HG02885 (cell line): ENCODE results near the gene GP9.
"Not testable (repeated sequence)": the region's sequence is repeated elsewhere in the genome, so short reads cannot be mapped to it uniquely, and the experiment has no call there.

ENCODE experiments used
- ATAC-seq: cut with Tn5 transposase; IDR thresholded peaks from one replicate; pipeline ENCODE4 v1.9.1; 2021; ENCODE audit warnings: mild to moderate bottlenecking; ENCODE audit not compliant: unreplicated experiment, poor library complexity

GP9 gene

DNA sequence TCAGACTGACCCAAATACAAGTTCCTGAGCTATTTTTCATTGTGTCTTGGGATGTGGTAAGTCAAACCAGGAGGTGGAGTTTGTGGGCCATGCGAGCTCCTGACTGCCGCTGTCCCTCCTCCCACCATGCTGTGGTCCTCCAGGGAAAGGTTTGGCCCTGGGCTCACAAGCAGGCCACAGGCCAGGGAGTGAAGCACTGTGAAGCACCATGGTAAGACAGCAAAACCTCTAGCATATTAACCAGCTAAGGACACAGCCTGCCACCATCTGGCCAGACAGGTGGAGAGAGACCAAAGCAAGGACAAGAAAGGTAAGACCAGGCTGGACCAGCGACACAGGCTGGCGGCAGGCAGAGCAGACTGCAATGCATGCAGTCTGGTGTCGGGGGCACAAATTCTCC, 45.7 kb downstream of the GP9 start:
- no peak for ATAC-seq

DNA sequence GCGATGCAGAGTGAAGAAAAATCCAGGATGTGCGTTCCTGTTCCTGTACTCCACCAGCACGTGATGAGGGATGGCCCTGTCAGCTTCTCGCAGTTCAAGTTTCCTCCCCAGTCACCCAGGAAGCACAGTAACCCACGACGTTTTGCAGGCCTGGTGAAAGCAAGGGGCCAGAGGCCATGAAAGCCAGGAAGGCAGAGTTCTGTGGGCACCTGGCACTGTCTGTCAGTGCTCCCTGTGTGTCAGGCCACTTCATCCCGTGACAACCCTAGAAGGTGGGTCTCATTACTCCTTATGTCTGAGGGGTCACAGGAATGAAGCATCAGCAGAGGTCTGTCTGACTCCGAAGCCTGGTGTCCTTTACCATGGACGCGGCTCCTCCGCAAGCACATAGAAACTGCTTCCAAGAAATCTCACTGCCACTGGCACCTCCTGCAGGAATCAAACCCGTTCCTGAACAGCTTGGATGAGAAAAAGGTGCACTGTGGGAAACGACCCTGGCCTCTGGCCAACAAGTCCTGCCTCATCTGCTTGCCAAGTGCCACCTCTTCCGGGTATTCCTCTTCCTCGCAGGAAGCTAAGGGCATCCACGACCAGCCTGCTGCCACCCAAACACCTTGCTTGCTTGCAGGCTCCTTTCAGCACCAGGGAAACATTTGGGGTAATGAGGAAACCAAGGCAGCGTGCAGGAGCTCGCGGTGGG, 46.4 kb downstream of the GP9 start:
- ATAC-seq, result no peak

DNA sequence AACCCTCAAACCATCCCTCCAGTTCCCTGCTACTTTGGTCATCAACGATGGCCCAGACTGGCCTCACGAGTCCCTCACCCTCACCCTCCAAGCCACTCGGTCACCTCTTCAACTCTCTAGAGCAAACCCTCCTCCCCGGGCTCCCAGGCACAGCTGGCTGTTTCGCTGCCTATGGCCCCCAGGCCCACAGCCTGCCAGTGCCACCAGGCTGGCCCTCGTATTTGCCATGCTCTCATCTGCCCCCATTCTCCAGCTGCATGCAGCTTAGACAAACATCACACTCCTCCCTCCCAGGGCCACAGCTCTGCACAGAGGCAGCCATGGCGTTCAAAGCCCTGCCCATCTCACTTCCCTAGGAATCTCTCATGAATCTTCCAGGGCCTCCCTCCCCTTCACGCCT, 47.2 kb downstream of the GP9 start:
- no peak for ATAC-seq

DNA sequence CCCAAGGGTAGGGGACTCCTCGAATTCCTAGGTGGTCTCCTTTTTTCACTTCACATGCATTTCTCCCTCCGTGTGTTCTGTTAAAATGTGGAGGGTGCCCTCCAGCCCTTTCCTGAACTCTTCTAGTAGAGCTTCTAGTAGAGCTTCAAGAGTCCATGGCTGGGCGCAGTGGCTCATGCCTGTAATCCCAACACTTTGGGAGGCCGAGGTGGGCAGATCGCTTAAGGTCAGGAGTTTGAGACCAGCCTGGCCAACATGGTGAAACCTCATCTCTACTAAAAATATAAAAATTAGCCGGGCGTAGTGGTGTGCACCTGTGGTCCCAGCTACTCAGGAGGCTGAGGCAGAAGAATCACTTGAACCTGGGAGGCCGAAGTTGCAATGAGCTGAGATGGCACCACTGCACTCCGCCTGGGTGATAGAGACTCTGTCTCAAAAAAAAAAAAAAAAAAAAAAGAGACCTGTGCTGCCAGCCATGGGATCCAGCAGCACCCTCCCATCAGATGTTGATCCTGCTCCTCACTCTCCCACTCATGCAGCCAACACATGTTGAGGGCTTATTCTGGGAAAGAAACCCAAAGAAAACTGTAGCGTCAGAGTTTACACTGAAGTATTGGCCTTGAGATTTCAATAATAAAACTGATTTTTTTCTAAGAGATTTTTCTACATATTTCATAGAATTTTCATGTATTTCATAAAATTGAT, 50.6 kb downstream of the GP9 start:
- not testable (repeated sequence) for ATAC-seq
